A549 treated with Mapracorat at 1 μM for 4 hours (cell line): Measurements from ENCODE around the gene SMAD4. TPM values are rescaled to one million over a fixed set of nuclear protein-coding genes. Genes with fewer than 3 reads are reported as not detected.

Experiments
- total RNA-seq: library from RNA; stranded (reverse); fragments of 200-300 nt; extraction: Qiagen RNA extraction; gene quantifications from 5 replicates; pipeline ENCODE4 v1.2.3, GENCODE V29; 2022

SMAD4 gene
- 45.5 to 62.4 TPM (median 54.5 TPM) in 5 replicates for total RNA-seq

GRCh38 chr18:51029694-51030536 is at the start of gene SMAD4:
Gene SMAD4, plus strand, starts transcription at chr18:51030213. Its CDS starts 16,834 bp downstream, at chr18:51047047.

Other genes with a start within 250 kb of the SMAD4 start
- gene MRO, start 210.2 kb upstream of the SMAD4 start, total RNA-seq = 0.02 to 0.32 TPM (median 0.26 TPM) in 5 replicates
- gene ME2, start 151.1 kb upstream of the SMAD4 start, total RNA-seq = 30.8 to 37.0 TPM (median 34.6 TPM) in 5 replicates
- 4.6 to 6.4 TPM (median 5.1 TPM) in 5 replicates for gene ELAC1, start 62.2 kb upstream of the SMAD4 start, total RNA-seq
- gene MEX3C, start 167.5 kb downstream of the SMAD4 start, total RNA-seq = 17.6 to 20.6 TPM (median 19.0 TPM) in 5 replicates